ENCODE measurements around the gene PCBP3.
A peak's percentile ranks its signal among the peaks of the same experiment; 100 is the strongest.
"Not testable (repeated sequence)": the region's sequence is repeated elsewhere in the genome, so short reads cannot be mapped to it uniquely, and the experiment has no call there.

The PCBP3 gene

GRCh38 chr21:45643021-45643980, at the start of gene PCBP3:
Gene PCBP3, plus strand, starts transcription at chr21:45643725. Its CDS starts 206,361 bp downstream, at chr21:45850086.
- DNase-seq (ENCODE audit: low read depth in 2 of 2), result peak; percentile 68 to 82

GRCh38 chr21:45594721-45595489, 48.6 kb upstream of the PCBP3 start:
- DNase-seq (ENCODE audit: low read depth in 2 of 2), result no peak

GRCh38 chr21:45595574-45596295, 47.8 kb upstream of the PCBP3 start:
- no peak for DNase-seq (ENCODE audit: low read depth in 2 of 2)

- DNase-seq (ENCODE audit: low read depth in 2 of 2), result peak; percentile 55 to 63
These were observed 46.7 kb upstream of the PCBP3 start for GRCh38 chr21:45596704-45597318.

GRCh38 chr21:45598109-45598508, 45.4 kb upstream of the PCBP3 start:
- DNase-seq (ENCODE audit: low read depth in 2 of 2), result no peak

GRCh38 chr21:45598666-45599065, 44.9 kb upstream of the PCBP3 start:
- no peak for DNase-seq (ENCODE audit: low read depth in 2 of 2)

GRCh38 chr21:45599146-45599581, 44.4 kb upstream of the PCBP3 start:
- no peak for DNase-seq (ENCODE audit: low read depth in 2 of 2)

- no peak for DNase-seq (ENCODE audit: low read depth in 2 of 2)
These were observed 43.3 kb upstream of the PCBP3 start for GRCh38 chr21:45600248-45600647.

GRCh38 chr21:45601551-45601950, 42.0 kb upstream of the PCBP3 start:
- DNase-seq (ENCODE audit: low read depth in 2 of 2), result no peak

GRCh38 chr21:45602106-45602505, 41.4 kb upstream of the PCBP3 start:
- DNase-seq (ENCODE audit: low read depth in 2 of 2), result no peak

- DNase-seq (ENCODE audit: low read depth in 2 of 2), result no peak
These were observed 40.0 kb upstream of the PCBP3 start for GRCh38 chr21:45603481-45603880.

GRCh38 chr21:45604681-45605080, 38.8 kb upstream of the PCBP3 start:
- DNase-seq (ENCODE audit: low read depth in 2 of 2), result not testable (repeated sequence)

GRCh38 chr21:45607021-45607908, 36.3 kb upstream of the PCBP3 start:
- DNase-seq (ENCODE audit: low read depth in 2 of 2), result peak in 1 of 2 donors; percentile 19

- no peak for DNase-seq (ENCODE audit: low read depth in 2 of 2)
These were observed 35.6 kb upstream of the PCBP3 start for GRCh38 chr21:45607909-45608295.

GRCh38 chr21:45608747-45609470, 34.6 kb upstream of the PCBP3 start:
- DNase-seq (ENCODE audit: low read depth in 2 of 2), result not testable (repeated sequence)

GRCh38 chr21:45609616-45610015, 33.9 kb upstream of the PCBP3 start:
- DNase-seq (ENCODE audit: low read depth in 2 of 2), result not testable (repeated sequence)

- no peak for DNase-seq (ENCODE audit: low read depth in 2 of 2)
These were observed 32.2 kb upstream of the PCBP3 start for GRCh38 chr21:45611296-45611695.

GRCh38 chr21:45611939-45612664, 31.4 kb upstream of the PCBP3 start:
- DNase-seq (ENCODE audit: low read depth in 2 of 2), result no peak

- not testable (repeated sequence) for DNase-seq (ENCODE audit: low read depth in 2 of 2)
These were observed 30.9 kb upstream of the PCBP3 start for GRCh38 chr21:45612665-45613019.
